ENCODE measurements around the gene CDC123.
"Not testable (repeated sequence)": the region's sequence is repeated elsewhere in the genome, so short reads cannot be mapped to it uniquely, and the experiment has no call there.

CDC123 gene

GRCh38 chr10:12191715-12192114, 4.3 kb upstream of the CDC123 start:
- peak; percentile 42 to 64 for DNase-seq

- peak; percentile 49 to 71 for DNase-seq
Measured at GRCh38 chr10:12193193-12193592, 2.8 kb upstream of the CDC123 start.

GRCh38 chr10:12194752-12195271, 1.2 kb upstream of the CDC123 start:
- peak; percentile 44 to 56 for DNase-seq

GRCh38 chr10:12195281-12195602, 746 bp upstream of the CDC123 start:
- DNase-seq = no peak

- no peak for DNase-seq
Measured at GRCh38 chr10:12196531-12197211, 683 bp downstream of the CDC123 start.

- peak; percentile 55 to 56 for DNase-seq
Measured at GRCh38 chr10:12198156-12198555, 2.2 kb downstream of the CDC123 start.

GRCh38 chr10:12200850-12201249, 4.9 kb downstream of the CDC123 start:
- DNase-seq = no peak

- no peak for DNase-seq
Measured at GRCh38 chr10:12201543-12201942, 5.6 kb downstream of the CDC123 start.

- no peak for DNase-seq
Measured at GRCh38 chr10:12202226-12202625, 6.2 kb downstream of the CDC123 start.

GRCh38 chr10:12205082-12205481, 9.1 kb downstream of the CDC123 start:
- DNase-seq = no peak

- DNase-seq = no peak
Measured at GRCh38 chr10:12207114-12207513, 11.1 kb downstream of the CDC123 start.

GRCh38 chr10:12208460-12208859, 12.5 kb downstream of the CDC123 start:
- DNase-seq = no peak

- no peak for DNase-seq
Measured at GRCh38 chr10:12212454-12212853, 16.5 kb downstream of the CDC123 start.

- no peak for DNase-seq
Measured at GRCh38 chr10:12213621-12214020, 17.6 kb downstream of the CDC123 start.

GRCh38 chr10:12214093-12214492, 18.1 kb downstream of the CDC123 start:
- DNase-seq = no peak

- peak; percentile 31 to 52 for DNase-seq
Measured at GRCh38 chr10:12214763-12215218, 18.8 kb downstream of the CDC123 start.

- DNase-seq = peak; percentile 46 to 56
Measured at GRCh38 chr10:12218991-12219390, 23.0 kb downstream of the CDC123 start.

GRCh38 chr10:12221323-12222298, 25.6 kb downstream of the CDC123 start:
- DNase-seq = peak in 1 of 2 donors; percentile 24

- peak in 1 of 2 donors; percentile 40 for DNase-seq
Measured at GRCh38 chr10:12225444-12225843, 29.5 kb downstream of the CDC123 start.

- not testable (repeated sequence) for DNase-seq
Measured at GRCh38 chr10:12226438-12226837, 30.4 kb downstream of the CDC123 start.

- peak in 1 of 2 donors; percentile 29 for DNase-seq
Measured at GRCh38 chr10:12228851-12229250, 32.9 kb downstream of the CDC123 start.

GRCh38 chr10:12234687-12235086, 38.7 kb downstream of the CDC123 start:
- DNase-seq = not testable (repeated sequence)

- DNase-seq = no peak
Measured at GRCh38 chr10:12235116-12235694, 39.2 kb downstream of the CDC123 start.

Measured in inflammatory macrophage (primary cell).